K562 (cell line): ENCODE measurements around the gene SLC30A4. TPM values are rescaled to one million over a fixed set of nuclear protein-coding genes. Genes with fewer than 3 reads are reported as not detected.

ENCODE experiments used
- ATAC-seq: fragments of 200-7000 bp; cut with Tn5 transposase; 3 replicates; pipeline ENCODE4 v1.9.1; 2020; ENCODE audit warnings: moderate library complexity
- BruUV-seq: library from RNA; stranded (reverse); fragments of 400-500 nt; replicated peaks from 2 replicates; lab custom pipeline; 2021; lab: Mats Ljungman, UMichigan
- CTCF ChIA-PET: fragments of 300-600 bp; formaldehyde crosslinking; extraction: SDS; loops from one replicate; lab custom pipeline; 2021; ENCODE audit warnings: low intra/inter-chr PET ratio; lab: Yijun Ruan, JAX
- POLR2A ChIA-PET: fragments of 300-600, 350-650 bp; sonication (Branson Sonifier 250); formaldehyde crosslinking; extraction: SDS; loops from one replicate; lab custom pipeline; 2021; ENCODE audit warnings: antibody characterized with exemption, inconsistent platforms; lab: Yijun Ruan, JAX
- DNase-seq, 4 experiments: peaks; one replicate each; pipeline versions ENCODE4 v3.0.0 to v3.0.0-alpha.2; 2011 to 2018; ENCODE audit warnings: low spot score in 3 of 4, mixed read lengths in 3 of 4; ENCODE audit errors: extremely low read depth in 1 of 4
- FAIRE-seq: peaks from 2 replicates; lab custom pipeline; 2011; peaks lifted over from hg19 to GRCh38; lab: Jason Lieb, UNC
- H2AFZ ChIP-seq: 2 replicates; pipeline ENCODE4 v1.6.0; 2011; ENCODE audit warnings: low read depth, low read length, control low read depth, inconsistent platforms
- H3K27ac ChIP-seq: fragments of 200-600 bp; 3 replicates; pipeline ENCODE4 v1.8.0; 2011; ENCODE audit warnings: low read depth, mild to moderate bottlenecking, control low read depth, inconsistent platforms, low read length, moderate library complexity, mixed read lengths; ENCODE audit errors: extremely low read depth
- H3K27me3 ChIP-seq, 2 experiments: fragments of 300-600 bp in 1 of 2; 2 replicates in 1 of 2; 3 replicates in 1 of 2; pipeline versions ENCODE4 v1.6.0 to v1.8.0; 2011; ENCODE audit warnings: inconsistent platforms in 2 of 2, low read length in 2 of 2, mild to moderate bottlenecking in 1 of 2, mixed read lengths in 1 of 2, moderate library complexity in 1 of 2; ENCODE audit not compliant: control insufficient read depth in 2 of 2, insufficient read depth in 2 of 2
- H3K36me3 ChIP-seq: fragments of 300-600 bp; 3 replicates; pipeline ENCODE4 v1.8.0; 2011; ENCODE audit warnings: mild to moderate bottlenecking, low read length, inconsistent platforms; ENCODE audit not compliant: control insufficient read depth, insufficient read depth
- H3K4me1 ChIP-seq, 2 experiments: fragments of 200-600 bp in 1 of 2; replicated peaks in 1 of 2; 2 replicates in 1 of 2; 3 replicates in 1 of 2; pipeline versions ENCODE4 v1.5.1 to v1.8.0; 2011; ENCODE audit warnings: inconsistent platforms in 2 of 2, low read length in 2 of 2, mild to moderate bottlenecking in 1 of 2, mixed read lengths in 1 of 2, moderate library complexity in 1 of 2; ENCODE audit not compliant: control insufficient read depth in 2 of 2, insufficient read depth in 2 of 2
- H3K4me2 ChIP-seq: 2 replicates; pipeline ENCODE4 v1.6.1; 2011; ENCODE audit warnings: low read length, control low read depth, inconsistent platforms, mixed read lengths; ENCODE audit not compliant: insufficient read depth
- H3K4me3 ChIP-seq: fragments of 200-600 bp; sonication (generic), shearing (Covaris generic); 2 replicates; pipeline ENCODE4 v1.5.1; 2016; ENCODE audit warnings: control low read depth, inconsistent platforms
- H3K79me2 ChIP-seq: fragments of 200-600 bp; 3 replicates; pipeline ENCODE4 v1.8.0; 2011; ENCODE audit warnings: low read length, inconsistent platforms; ENCODE audit not compliant: control insufficient read depth, insufficient read depth
- H3K9ac ChIP-seq, 2 experiments: 2 replicates each; pipeline versions ENCODE4 v1.6.0 to v1.6.1; 2011; ENCODE audit warnings: low read depth in 2 of 2, low read length in 2 of 2, control low read depth in 1 of 2, inconsistent platforms in 1 of 2, mild to moderate bottlenecking in 1 of 2, mixed read lengths in 1 of 2; ENCODE audit not compliant: insufficient read depth in 1 of 2
- H3K9me1 ChIP-seq: one replicate; pipeline ENCODE4 v1.6.0; 2011; ENCODE audit warnings: inconsistent platforms, mild to moderate bottlenecking, low read length, moderate library complexity; ENCODE audit not compliant: control insufficient read depth, insufficient read depth
- H3K9me3 ChIP-seq: replicated peaks from 2 replicates; pipeline ENCODE4 v1.5.1; 2011; ENCODE audit warnings: low read depth, low read length, inconsistent platforms; ENCODE audit not compliant: control insufficient read depth, insufficient read depth
- H4K20me1 ChIP-seq: replicated peaks from 2 replicates; pipeline ENCODE4 v1.6.1; 2011; ENCODE audit warnings: low read length, inconsistent platforms, mixed read lengths; ENCODE audit not compliant: control insufficient read depth, insufficient read depth
- ATF1 ChIP-seq, 2 experiments: fragments of 450-650 bp in 1 of 2; IDR thresholded peaks; 2 replicates each; pipeline ENCODE4 v1.6.1; 2016; ENCODE audit warnings: missing compliant biosample characterization in 1 of 2, missing genetic modification characterization in 1 of 2
- CAMTA2 ChIP-seq: fragments of 250-450 bp; sonication (Bioruptor Pico); conservative IDR thresholded peaks from 2 replicates; pipeline ENCODE4 v1.5.1; 2022
- CBFA2T3 ChIP-seq: fragments of 450-650 bp; IDR thresholded peaks from 2 replicates; pipeline ENCODE4 v1.6.1; 2017
- GABPB1 ChIP-seq: sonication (generic); formaldehyde crosslinking; IDR thresholded peaks from 2 replicates; pipeline ENCODE4 v1.8.0; 2022; ENCODE audit warnings: mild to moderate bottlenecking, missing genetic modification reagents
- KLF1 ChIP-seq: fragments of 450-650 bp; IDR thresholded peaks from 2 replicates; pipeline ENCODE4 v1.6.1; 2016; ENCODE audit warnings: missing genetic modification characterization, missing compliant biosample characterization
- MAZ ChIP-seq, 2 experiments: fragments of 450-650 bp in 1 of 2; sonication (generic) in 1 of 2; formaldehyde crosslinking; IDR thresholded peaks in 1 of 2; conservative IDR thresholded peaks in 1 of 2; 2 replicates each; pipeline versions ENCODE4 v1.4.0 to v1.5.0; 2020; ENCODE audit warnings: mild to moderate bottlenecking in 1 of 2, missing genetic modification reagents in 1 of 2
- PTRF ChIP-seq: fragments of 450-650 bp; IDR thresholded peaks from 2 replicates; pipeline ENCODE4 v1.6.1; 2016; ENCODE audit warnings: mild to moderate bottlenecking, missing genetic modification characterization, missing compliant biosample characterization
- RFX1 ChIP-seq: fragments of 450-650 bp; IDR thresholded peaks from 2 replicates; pipeline ENCODE4 v1.6.1; 2016; ENCODE audit warnings: mild to moderate bottlenecking, moderate library complexity
- RFX7 ChIP-seq: fragments of 250-450 bp; sonication (Bioruptor Pico); IDR thresholded peaks from 2 replicates; pipeline ENCODE4 v1.5.1; 2021; ENCODE audit warnings: mild to moderate bottlenecking
- TCF7 ChIP-seq: sonication (generic); IDR thresholded peaks from 2 replicates; pipeline ENCODE4 v1.6.1; 2016; ENCODE audit warnings: antibody characterized with exemption, borderline replicate concordance
- ZNF431 ChIP-seq: sonication (generic); formaldehyde crosslinking; IDR thresholded peaks from 2 replicates; pipeline ENCODE4 v1.8.0; 2022; ENCODE audit warnings: mild to moderate bottlenecking, missing genetic modification reagents
- WGBS: fragments of 100-300 bp; shearing (Covaris generic); methylation state at CpG from one replicate; pipeline ENCODE4 v1.1.6; 2016; ENCODE audit warnings: low coverage, mixed read lengths; ENCODE audit not compliant: insufficient coverage; ENCODE audit errors: missing lambda C conversion rate; 5-methylcytosine and 5-hydroxymethylcytosine counted together
- in situ Hi-C: fragments of 300-500 bp; cut with MboI; formaldehyde crosslinking; loops from 4 replicates; pipeline ENCODE4 v1.15.0; 2018; ENCODE audit warnings: inconsistent platforms, mixed read lengths
- intact Hi-C: fragments of 100-400 bp; cut with micrococcal nuclease; formaldehyde crosslinking; loops from 2 replicates; pipeline ENCODE4 v1.14.2; 2022
- polyA plus RNA-seq, 8 experiments: library from polyadenylated mRNA; depleted of rRNA in 4 of 8; stranded (reverse) in 5 of 8; unstranded in 3 of 8; fragments of >200 nt; fragmentation: Nextera tagmentation in 2 of 8; fragmentation: Illumina TruSeq in 1 of 8; extraction: Ambion mirVana in 2 of 8; extraction: Trizol in 1 of 8; gene quantifications; 2 replicates each; pipeline versions ENCODE4 v1.2.1 to v1.2.3, GENCODE V29; 2011 to 2014; ENCODE audit warnings: inconsistent platforms in 1 of 8, missing spikeins in 1 of 8
- total RNA-seq, 7 experiments: library from RNA; depleted of rRNA in 6 of 7; stranded (reverse); fragments of >200 nt in 6 of 7; fragmentation: Illumina TruSeq in 2 of 7; extraction: Trizol in 2 of 7; gene quantifications; 2 replicates each; pipeline versions ENCODE4 v1.2.1 to v1.2.3, GENCODE V29; 2011 to 2021; ENCODE audit warnings: low replicate concordance in 1 of 7
- TF ChIP-seq, protein P1 (sequence below): fragments of 200-800 bp; sonication (Bioruptor generic); IDR thresholded peaks from 2 replicates; pipeline ENCODE4 v1.6.1; 2016; ENCODE audit warnings: missing genetic modification characterization, missing compliant biosample characterization

SLC30A4 gene
- total and polyA plus RNA-seq, 9 of the 15 experiments (the other 6 are each of a cell fraction or from before 2014, with no cell fraction given) = 0.21 to 0.73 (median 0.36) TPM

DNA sequence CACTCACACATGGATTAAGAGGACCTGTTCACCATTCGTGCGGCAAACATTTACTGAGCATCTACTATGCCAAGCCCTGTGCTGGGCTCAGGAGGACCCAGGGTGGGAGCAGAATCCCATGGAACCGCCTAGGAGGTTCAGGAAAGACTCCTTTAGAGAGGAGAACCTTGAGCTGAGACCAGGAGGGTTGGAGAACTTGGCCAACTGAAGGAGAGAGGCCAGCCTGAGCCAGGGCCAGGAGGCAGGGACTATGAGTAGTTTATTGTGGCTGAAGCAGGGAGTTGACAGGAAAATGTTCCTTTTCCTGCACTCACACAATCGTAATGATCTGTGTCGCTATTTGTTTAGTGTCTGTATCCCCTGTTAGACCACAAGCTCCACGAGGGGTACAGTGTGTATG lies 71.3 kb downstream of the SLC30A4 start:
- ChIA-PET POLR2A (interaction anchor here (0.6 to 0.7 kb wide), 2 partner anchors 13 to 510 kb away, joined by 3 read pairs; no protein-coding TSS in a partner anchor), CTCF (no interaction called here)
- H3K4me2 ChIP-seq = no peak overlapping the region
- in situ Hi-C loops = loop anchor here (5.0 kb wide), 2 partner anchors 161 to 244 kb away; no protein-coding TSS in a partner anchor
- DNase-seq (no peak), FAIRE-seq (no peak), ATAC-seq (no peak)
- no peaks in the 10 kb centered on the region for H3K9me3 ChIP-seq
- H3K27me3 ChIP-seq = peaks cover 17 to 50% of the 10 kb centered on the region in 2 experiments; a peak in 4 of 5 replicates
- H3K4me1 ChIP-seq = peaks cover 0 to 6% of the 10 kb centered on the region in 2 experiments; a peak in 1 of 5 replicates
- H3K9ac ChIP-seq = no peak overlapping the region
- TF ChIP-seq CBFA2T3 (no peak), CAMTA2 (CRISPR knock-in tag) (no peak), ZNF431 (CRISPR knock-in tag) (no peak), GABPB1 (no peak), RFX7 (CRISPR knock-in tag) (no peak), KLF1 (tag) (no peak), TCF7 (no peak), RFX1 (no peak), ATF1 (CRISPR knock-in tag; IDR thresholded peaks at IDR 0.05) (no peak), ATF1 (tag; IDR thresholded peaks at IDR 0.05) (no peak), PTRF (tag) (no peak), MAZ (CRISPR knock-in tag; conservative IDR thresholded peaks at IDR 0.05 in 1 of 2, IDR thresholded peaks at IDR 0.05 in 1 of 2) (no peak)
- TF ChIP-seq, protein P1, sequence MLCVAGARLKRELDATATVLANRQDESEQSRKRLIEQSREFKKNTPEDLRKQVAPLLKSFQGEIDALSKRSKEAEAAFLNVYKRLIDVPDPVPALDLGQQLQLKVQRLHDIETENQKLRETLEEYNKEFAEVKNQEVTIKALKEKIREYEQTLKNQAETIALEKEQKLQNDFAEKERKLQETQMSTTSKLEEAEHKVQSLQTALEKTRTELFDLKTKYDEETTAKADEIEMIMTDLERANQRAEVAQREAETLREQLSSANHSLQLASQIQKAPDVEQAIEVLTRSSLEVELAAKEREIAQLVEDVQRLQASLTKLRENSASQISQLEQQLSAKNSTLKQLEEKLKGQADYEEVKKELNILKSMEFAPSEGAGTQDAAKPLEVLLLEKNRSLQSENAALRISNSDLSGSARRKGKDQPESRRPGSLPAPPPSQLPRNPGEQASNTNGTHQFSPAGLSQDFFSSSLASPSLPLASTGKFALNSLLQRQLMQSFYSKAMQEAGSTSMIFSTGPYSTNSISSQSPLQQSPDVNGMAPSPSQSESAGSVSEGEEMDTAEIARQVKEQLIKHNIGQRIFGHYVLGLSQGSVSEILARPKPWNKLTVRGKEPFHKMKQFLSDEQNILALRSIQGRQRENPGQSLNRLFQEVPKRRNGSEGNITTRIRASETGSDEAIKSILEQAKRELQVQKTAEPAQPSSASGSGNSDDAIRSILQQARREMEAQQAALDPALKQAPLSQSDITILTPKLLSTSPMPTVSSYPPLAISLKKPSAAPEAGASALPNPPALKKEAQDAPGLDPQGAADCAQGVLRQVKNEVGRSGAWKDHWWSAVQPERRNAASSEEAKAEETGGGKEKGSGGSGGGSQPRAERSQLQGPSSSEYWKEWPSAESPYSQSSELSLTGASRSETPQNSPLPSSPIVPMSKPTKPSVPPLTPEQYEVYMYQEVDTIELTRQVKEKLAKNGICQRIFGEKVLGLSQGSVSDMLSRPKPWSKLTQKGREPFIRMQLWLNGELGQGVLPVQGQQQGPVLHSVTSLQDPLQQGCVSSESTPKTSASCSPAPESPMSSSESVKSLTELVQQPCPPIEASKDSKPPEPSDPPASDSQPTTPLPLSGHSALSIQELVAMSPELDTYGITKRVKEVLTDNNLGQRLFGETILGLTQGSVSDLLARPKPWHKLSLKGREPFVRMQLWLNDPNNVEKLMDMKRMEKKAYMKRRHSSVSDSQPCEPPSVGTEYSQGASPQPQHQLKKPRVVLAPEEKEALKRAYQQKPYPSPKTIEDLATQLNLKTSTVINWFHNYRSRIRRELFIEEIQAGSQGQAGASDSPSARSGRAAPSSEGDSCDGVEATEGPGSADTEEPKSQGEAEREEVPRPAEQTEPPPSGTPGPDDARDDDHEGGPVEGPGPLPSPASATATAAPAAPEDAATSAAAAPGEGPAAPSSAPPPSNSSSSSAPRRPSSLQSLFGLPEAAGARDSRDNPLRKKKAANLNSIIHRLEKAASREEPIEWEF (CRISPR knock-in tag) = no peak
- H3K36me3 ChIP-seq = no peaks in the 10 kb centered on the region
- intact Hi-C loops = no loop called here
- BruUV-seq = no TSS peak
- no peaks in the 10 kb centered on the region for H3K79me2 ChIP-seq
- WGBS = 17% methylated on average over 6 of the region's 6 CpGs
- H3K4me3 ChIP-seq = no peak overlapping the region
- H4K20me1 ChIP-seq = no peaks in the 10 kb centered on the region
- no peak overlapping the region for H3K27ac ChIP-seq
- H2AFZ ChIP-seq = no peak overlapping the region
- no peaks in the 10 kb centered on the region for H3K9me1 ChIP-seq
